ENCODE measurements around the gene SAE1. TPM values are rescaled to one million over a fixed set of nuclear protein-coding genes. Genes with fewer than 3 reads are reported as not detected.

Gene SAE1
- total and polyA plus RNA-seq, 11 donors: 15.7 to 84.1 (median 49.7) TPM

DNA sequence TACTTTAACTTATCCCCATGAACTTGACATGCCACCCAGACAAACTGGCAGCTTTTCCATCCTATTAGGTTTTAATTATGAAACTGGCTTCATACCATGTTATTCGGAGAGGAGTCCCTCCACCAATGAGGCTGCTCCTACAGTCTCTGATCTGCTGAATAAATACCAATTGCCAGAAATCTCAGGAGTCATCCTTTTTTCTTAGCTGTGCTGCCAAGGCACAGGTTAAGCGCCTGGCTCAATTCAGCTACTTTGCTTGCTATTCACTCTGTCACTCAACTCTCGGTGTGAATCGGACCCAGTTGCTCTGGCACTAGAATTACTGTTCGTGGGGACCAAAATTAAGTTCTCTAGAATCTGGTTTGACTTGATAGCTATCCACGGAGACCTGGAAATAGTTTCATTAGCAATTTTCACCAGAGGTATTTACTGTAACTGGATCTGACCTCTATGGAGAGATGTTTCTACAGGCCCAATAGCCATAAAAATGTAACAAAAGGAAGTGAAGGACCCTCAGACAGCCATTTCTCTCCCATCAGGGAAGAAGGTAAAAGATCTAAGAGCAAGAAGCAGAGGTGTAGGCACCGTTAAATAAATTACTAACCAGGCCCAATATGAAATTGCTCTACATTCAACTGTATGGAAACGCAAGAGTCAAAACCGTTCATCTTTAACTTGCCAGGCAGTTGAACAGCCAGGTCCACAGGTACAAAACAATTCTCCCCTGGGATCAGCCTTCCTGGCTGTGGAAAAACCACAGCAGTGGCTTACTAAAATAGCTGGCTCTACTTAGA lies 22.5 kb upstream of the SAE1 start:
- H3K27ac ChIP-seq: peak overlapping the region; percentile 53 to 100 (median 84)
- intact Hi-C loops (cut with DNase I): loop anchor here in 1 of 10 donors (10.0 kb wide), 1 partner anchor 243 kb away; the partner anchor contains the start of gene ARHGAP35
- no peak for TF ChIP-seq POLR2A (IDR thresholded peaks at IDR 0.05)
- TF ChIP-seq CTCF (IDR thresholded peaks at IDR 0.05): no peak
- H3K4me1 ChIP-seq: peaks cover 15 to 73% (median 48%) of the 10 kb centered on the region in 12 donors
- DNase-seq (peak in 1 of 5 donors; percentile 11), ATAC-seq (no peak)
- H3K36me3 ChIP-seq: peaks cover 0 to 14% (median 0%) of the 10 kb centered on the region in 9 donors
- 68 to 77% (median 70%) methylated on average over 9 of the region's 9 CpGs for WGBS, 4 donors
- no peaks in the 10 kb centered on the region for H3K27me3 ChIP-seq
- no peaks in the 10 kb centered on the region for H3K9me3 ChIP-seq
- H3K4me3 ChIP-seq: peak overlapping the region in 1 of 12 donors; percentile 7

DNA sequence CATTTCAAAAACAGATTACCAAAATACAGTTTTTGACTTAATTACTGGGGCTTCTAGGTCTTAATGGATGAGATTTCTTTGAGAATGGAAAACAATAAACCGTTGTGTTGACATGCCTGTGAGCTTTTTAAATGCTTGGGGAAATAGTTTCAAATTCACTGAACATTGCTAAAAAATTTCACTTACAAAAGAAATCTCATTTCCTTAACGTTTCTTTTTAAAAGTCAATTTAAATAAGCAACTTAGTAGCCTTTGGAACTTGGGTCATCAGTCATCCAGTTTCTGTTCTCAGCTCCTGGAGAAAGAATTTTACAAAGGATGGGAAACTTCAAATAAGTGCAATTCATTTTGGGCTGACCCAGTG lies 21.5 kb upstream of the SAE1 start:
- TF ChIP-seq CTCF (IDR thresholded peaks at IDR 0.05): no peak
- TF ChIP-seq POLR2A (IDR thresholded peaks at IDR 0.05): no peak
- H3K4me3 ChIP-seq: peak overlapping the region in 5 of 12 donors; percentile 71 to 99 (median 88)
- intact Hi-C loops (cut with DNase I): loop anchor here in 1 of 10 donors (10.0 kb wide), 1 partner anchor 244 kb away; the partner anchor contains the start of gene ARHGAP35
- no peaks in the 10 kb centered on the region for H3K9me3 ChIP-seq
- H3K27me3 ChIP-seq: no peaks in the 10 kb centered on the region
- no peak for ATAC-seq
- H3K27ac ChIP-seq: peak overlapping the region in 11 of 12 donors; percentile 14 to 100 (median 100)
- peaks cover 0 to 14% (median 0%) of the 10 kb centered on the region in 9 donors for H3K36me3 ChIP-seq
- 49 to 54% (median 52%) methylated on average over 2 of the region's 2 CpGs for WGBS, 4 donors
- DNase-seq: no peak
- peaks cover 15 to 76% (median 48%) of the 10 kb centered on the region in 12 donors for H3K4me1 ChIP-seq

DNA sequence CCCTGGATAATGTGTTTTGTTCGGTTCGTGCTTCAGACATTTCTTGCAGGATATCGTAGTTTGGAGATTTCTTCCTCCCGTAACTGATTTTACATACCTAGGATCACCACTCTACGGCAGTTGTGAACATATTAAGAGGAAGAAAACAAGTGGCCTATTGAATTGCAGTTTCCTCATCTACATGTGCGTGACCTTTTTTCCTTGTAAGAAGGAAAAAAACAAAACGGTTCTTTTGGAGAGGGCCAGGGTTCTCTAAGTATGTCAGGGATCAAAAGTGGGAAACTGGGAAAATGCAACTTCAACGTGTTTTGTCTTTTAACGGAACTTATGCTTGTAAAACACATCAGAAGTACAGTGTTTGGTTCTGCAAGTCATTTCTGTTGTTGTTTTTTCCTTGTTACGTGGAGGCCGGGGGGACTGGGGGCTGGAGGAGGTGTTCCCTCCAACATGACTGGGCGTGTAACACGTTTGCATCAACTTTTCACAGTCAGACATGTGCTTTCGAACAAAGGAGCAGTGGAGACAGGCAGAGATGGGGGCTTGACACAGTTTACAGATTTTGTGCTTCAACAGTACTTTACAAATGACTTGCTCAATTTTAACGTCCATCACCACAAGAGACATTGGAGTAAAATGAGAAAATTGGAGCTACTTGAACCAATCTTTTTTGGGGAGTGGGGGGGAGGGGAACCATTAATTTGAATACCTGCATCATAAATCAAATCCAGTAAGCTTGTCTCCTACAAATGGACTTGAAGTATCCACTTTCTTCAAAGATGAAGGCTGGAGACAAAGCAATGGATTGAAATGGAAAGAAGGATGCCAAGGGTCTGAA lies 20.9 kb upstream of the SAE1 start:
- intact Hi-C loops (cut with DNase I): loop anchor here in 6 of 10 donors (5.0 to 10.0 kb wide), 3 partner anchors 245 to 255 kb away; partner anchors contain the start of genes AP2S1 (in 4 of the 6) and ARHGAP35 (in 1 of the 6)
- peak overlapping the region in 10 of 12 donors; percentile 71 to 99 (median 90) for H3K4me3 ChIP-seq
- ATAC-seq: no peak
- no peaks in the 10 kb centered on the region for H3K9me3 ChIP-seq
- TF ChIP-seq POLR2A (IDR thresholded peaks at IDR 0.05): no peak
- TF ChIP-seq CTCF (IDR thresholded peaks at IDR 0.05): no peak
- H3K4me1 ChIP-seq: peaks cover 15 to 70% (median 45%) of the 10 kb centered on the region in 12 donors
- WGBS, 4 donors: 29 to 42% (median 35%) methylated on average over 15 of the region's 15 CpGs
- H3K27ac ChIP-seq: peak overlapping the region; percentile 14 to 100 (median 100)
- H3K27me3 ChIP-seq: no peaks in the 10 kb centered on the region
- H3K36me3 ChIP-seq: peaks cover 0 to 9% (median 0%) of the 10 kb centered on the region in 9 donors
- DNase-seq: no peak

Data from heart left ventricle (tissue), 16 donors.